HG03521 (cell line): ENCODE data around the gene FCHSD2.
"Not testable (repeated sequence)": the region's sequence is repeated elsewhere in the genome, so short reads cannot be mapped to it uniquely, and the experiment has no call there.

Experiments used
- ATAC-seq: cut with Tn5 transposase; IDR thresholded peaks from one replicate; pipeline ENCODE4 v1.9.1; 2021; ENCODE audit warnings: mild to moderate bottlenecking, moderate library complexity; ENCODE audit not compliant: unreplicated experiment

The FCHSD2 gene

GRCh38 chr11:73072935-73073481, 69.1 kb downstream of the FCHSD2 start:
- ATAC-seq = no peak

GRCh38 chr11:73070653-73071052, 71.5 kb downstream of the FCHSD2 start:
- no peak for ATAC-seq

- not testable (repeated sequence) for ATAC-seq
Measured at GRCh38 chr11:73061857-73062424, 80.2 kb downstream of the FCHSD2 start.

DNA sequence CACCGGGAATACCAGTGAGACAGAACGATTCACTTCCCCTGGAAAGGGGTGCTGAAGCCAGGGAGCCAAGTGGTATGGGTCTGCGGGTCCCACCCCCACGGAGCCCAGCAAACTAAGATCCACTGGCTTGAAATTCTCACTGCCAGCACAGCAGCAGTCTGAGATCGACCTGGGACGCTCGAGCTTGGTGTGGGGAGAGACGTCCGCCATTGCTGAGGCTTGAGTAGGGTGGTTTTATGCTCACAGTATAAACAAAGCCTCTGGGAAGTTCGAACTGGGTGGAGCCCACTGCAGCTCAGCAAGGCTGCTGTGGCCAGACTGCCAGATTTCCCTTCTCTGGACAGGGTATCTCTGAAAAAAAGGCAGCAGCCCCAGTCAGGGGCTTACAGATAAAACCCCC, 80.7 kb downstream of the FCHSD2 start:
- not testable (repeated sequence) for ATAC-seq

GRCh38 chr11:73059915-73060314, 82.2 kb downstream of the FCHSD2 start:
- ATAC-seq = no peak

GRCh38 chr11:73058989-73059674, 83.0 kb downstream of the FCHSD2 start:
- no peak for ATAC-seq

DNA sequence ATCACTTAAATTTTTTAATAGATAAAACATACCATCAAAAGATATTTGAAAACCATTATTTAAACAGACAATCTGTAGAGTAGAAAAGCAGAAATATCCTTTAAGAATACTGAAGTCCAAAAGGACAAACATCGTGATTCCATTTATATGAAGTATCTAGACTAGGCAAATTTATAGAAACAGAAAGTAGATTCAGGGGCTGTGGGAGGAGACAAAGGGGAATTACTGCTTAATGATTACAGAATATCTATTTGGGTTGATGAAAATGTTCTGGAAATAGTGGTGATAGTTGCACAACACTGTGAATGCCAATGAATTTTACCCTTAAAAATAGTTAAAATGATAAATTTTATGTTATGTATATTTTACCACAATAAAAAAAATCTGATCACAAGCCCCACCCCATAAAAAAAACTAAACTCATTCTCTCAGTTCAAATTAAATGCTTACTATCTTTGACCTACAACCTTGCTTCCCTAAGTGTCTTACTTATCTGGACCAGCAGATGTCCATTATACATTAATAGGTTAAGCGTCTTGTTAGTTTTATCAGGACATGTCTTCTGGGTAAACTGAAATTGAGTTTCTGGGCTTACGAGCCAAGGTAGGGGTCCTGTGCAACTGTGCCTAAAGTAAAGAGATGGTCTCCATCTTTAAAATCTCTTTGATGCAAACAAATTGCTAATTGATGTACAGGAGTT, 86.3 kb downstream of the FCHSD2 start:
- no peak for ATAC-seq

- ATAC-seq = no peak
Measured at GRCh38 chr11:73055002-73055401, 87.1 kb downstream of the FCHSD2 start.

DNA sequence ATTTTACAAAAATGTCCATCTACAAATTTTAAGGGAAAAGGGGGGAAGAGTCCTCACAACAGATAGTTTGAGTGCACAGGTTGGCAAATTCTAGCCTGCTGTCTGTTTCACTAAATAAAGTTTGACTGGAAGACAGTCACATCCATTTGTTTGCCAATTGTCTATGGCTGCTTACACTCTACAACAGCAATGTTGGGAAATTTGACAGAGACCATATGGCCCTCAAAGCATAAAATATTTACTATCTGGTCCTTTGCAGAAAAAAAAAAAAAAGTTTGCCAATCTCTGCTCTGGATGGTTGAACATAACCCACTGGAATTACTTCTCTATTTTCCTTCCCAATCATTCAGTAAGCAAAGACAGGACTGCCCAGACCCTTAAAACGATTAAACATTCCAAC, 88.2 kb downstream of the FCHSD2 start:
- ATAC-seq = no peak

- peak; percentile 31 for ATAC-seq
Measured at GRCh38 chr11:73048446-73048845, 93.7 kb downstream of the FCHSD2 start.

- ATAC-seq = peak; percentile 53
Measured at GRCh38 chr11:73047773-73048371, 94.2 kb downstream of the FCHSD2 start.

DNA sequence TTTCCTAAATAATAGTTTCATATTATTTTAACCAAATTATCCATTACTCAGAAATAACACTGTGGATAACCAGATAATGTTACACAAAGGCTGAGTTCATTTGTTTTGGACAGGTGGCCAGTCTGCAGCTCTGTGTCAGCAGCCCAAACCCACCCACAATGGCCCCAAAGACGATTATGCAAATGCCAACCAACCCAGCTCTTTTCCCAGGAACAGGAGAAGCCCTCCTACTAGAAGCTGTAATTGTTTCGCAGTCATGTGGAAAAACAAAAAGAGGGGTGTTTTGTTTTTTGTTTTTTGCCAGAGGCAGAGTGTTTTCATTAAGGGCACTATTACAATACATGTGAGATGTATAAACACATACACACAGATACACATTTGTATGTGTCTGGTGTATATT, 102.1 kb downstream of the FCHSD2 start:
- ATAC-seq = no peak

- ATAC-seq = no peak
Measured at GRCh38 chr11:73034777-73035176, 107.3 kb downstream of the FCHSD2 start.

DNA sequence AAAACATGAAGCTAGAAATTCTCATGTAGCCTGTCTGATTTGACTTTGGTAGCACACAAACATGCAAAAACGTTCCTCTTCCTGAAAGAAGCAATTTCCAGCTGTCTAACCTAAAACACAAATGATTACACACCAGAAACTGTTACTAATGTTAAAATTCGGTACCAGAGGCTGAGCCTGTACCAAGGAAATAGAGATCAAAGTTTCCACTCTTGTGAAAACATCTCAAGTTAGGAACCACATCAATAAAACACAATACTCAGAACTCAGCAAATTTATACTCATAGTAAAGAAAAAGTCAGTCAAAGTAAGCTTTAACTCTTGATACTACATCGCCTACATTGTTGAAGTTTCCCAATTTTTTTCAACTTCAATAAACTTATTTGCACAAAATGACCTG, 107.8 kb downstream of the FCHSD2 start:
- ATAC-seq = no peak

- no peak for ATAC-seq
Measured at GRCh38 chr11:73030130-73030529, 112.0 kb downstream of the FCHSD2 start.

DNA sequence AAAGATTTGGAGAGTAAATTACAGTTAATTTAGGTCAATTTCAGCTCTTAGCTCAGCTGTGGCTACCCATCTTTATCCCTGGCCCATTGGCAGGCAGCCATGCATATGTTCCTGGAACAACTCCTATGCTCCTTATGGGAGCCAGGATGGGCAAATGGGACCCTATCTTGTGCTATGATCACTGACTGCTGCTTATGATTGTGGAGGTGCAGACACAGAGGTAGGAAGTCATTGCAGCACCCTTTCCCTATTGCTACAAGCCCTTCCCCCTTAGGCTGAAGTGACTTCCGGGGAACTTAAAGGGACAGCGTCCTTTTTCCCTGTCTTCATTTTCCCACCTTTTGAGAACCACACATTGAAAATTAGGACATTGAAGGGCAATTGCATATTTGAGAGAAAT, 112.7 kb downstream of the FCHSD2 start:
- ATAC-seq = no peak

DNA sequence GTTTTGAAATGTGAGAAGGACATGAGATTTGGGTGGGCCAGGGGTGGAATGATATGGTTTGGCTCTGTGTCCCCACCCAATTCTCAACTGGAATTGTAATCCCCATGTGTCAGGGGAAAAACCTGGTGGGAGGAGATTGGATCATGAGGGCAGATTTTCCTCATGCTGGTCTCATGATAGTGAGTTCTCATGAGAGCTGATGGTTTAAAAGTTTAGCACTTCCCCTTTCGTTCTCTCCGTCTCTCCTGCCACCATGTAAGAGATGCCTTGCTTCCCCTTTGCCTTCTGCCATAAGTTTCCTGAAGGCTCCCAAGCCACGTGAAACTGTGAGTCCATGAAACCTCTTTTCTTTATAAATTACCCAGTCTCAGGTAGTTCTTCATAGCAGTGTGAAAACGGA, 113.5 kb downstream of the FCHSD2 start:
- no peak for ATAC-seq

- not testable (repeated sequence) for ATAC-seq
Measured at GRCh38 chr11:73027840-73028239, 114.3 kb downstream of the FCHSD2 start.

GRCh38 chr11:73024639-73025038, 117.5 kb downstream of the FCHSD2 start:
- no peak for ATAC-seq

GRCh38 chr11:73019996-73020395, 122.1 kb downstream of the FCHSD2 start:
- ATAC-seq = no peak

DNA sequence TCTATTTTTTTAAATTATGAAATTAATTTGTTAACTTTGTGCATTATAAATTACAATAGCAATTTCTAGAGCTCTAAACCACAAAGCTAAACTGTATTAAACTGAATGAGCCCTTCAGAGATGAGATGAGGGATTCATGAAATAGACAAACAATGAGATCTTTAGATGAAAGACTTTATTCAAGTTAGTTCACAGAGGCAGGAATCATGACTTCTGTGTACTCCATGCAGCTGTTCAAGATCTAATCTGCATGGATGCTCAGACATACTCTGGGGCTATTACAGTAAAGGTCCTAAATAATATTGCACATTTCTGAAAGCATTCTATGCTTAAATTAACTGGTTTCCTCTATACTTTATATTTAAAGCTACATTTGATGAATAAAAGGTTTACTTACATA, 122.7 kb downstream of the FCHSD2 start:
- no peak for ATAC-seq

DNA sequence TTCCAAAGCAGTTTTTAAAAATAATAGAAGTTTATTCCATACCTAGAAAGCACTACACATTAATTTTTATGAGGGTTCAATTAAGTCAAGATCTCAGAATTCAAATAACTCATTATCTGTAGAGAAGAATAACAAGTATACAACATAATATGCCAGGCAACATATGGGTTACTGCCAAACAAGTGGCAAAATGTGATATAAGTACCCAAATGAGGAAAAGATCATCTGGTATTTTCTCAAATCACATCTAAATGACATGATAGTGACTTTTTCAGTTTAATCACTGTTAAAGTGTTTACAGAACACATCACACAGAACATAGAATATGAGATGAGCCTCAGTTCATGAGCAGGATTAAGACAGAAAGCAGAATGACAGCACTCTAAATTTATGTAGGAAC, 123.3 kb downstream of the FCHSD2 start:
- ATAC-seq = no peak
